ENCODE data around the gene RASD2. TPM values are rescaled to one million over a fixed set of nuclear protein-coding genes. Genes with fewer than 3 reads are reported as not detected.
"Not testable (repeated sequence)": the region's sequence is repeated elsewhere in the genome, so short reads cannot be mapped to it uniquely, and the experiment has no call there.

RASD2 gene
- total RNA-seq, 4 donors from 2014 or later: 8.5 to 19.7 (median 13.9) TPM

GRCh38 chr22:35510951-35511350 is 29.7 kb upstream of the RASD2 start:
- Histone ChIP-seq H3K36me3 (no peaks in the 10 kb centered on the region), H3K9me3 (no peaks in the 10 kb centered on the region), H3K27ac (no peak overlapping the region), H3K4me1 (no peaks in the 10 kb centered on the region), H3K27me3 (peaks cover 4% of the 10 kb centered on the region), H3K4me3 (no peak overlapping the region)
- no peak for DNase-seq
- in situ Hi-C loops (cut with MboI; ENCODE audit: low pct_ligation_motif_present in 1 of 4, low pct_unique_long_range_greater_than_20kb in 1 of 4, low sequenced_read_pairs in 3 of 4) (no loop called here), intact Hi-C loops (cut with DNase I; ENCODE audit: low total_unique reads) (no loop called here)
- 78 to 80% methylated on average over 1 to 4 of the region's 4 CpGs for WGBS, 2 donors (ENCODE audit: low coverage in 1 of 2)
- TF ChIP-seq CTCF (IDR thresholded peaks at IDR 0.05): no peak
- TF ChIP-seq EP300 (IDR thresholded peaks at IDR 0.05; ENCODE audit: low read depth): no peak
- no peak for TF ChIP-seq POLR2AphosphoS5 (IDR thresholded peaks at IDR 0.05)
- TF ChIP-seq POLR2A (IDR thresholded peaks at IDR 0.05): no peak

GRCh38 chr22:35514366-35514765 is 26.3 kb upstream of the RASD2 start:
- H3K4me3 ChIP-seq: no peak overlapping the region
- no peaks in the 10 kb centered on the region for H3K4me1 ChIP-seq
- intact Hi-C loops (cut with DNase I; ENCODE audit: low total_unique reads) (no loop called here), in situ Hi-C loops (cut with MboI; ENCODE audit: low pct_ligation_motif_present in 1 of 4, low pct_unique_long_range_greater_than_20kb in 1 of 4, low sequenced_read_pairs in 3 of 4) (no loop called here)
- DNase-seq: no peak
- H3K27me3 ChIP-seq: no peaks in the 10 kb centered on the region
- no peaks in the 10 kb centered on the region for H3K36me3 ChIP-seq
- H3K27ac ChIP-seq: no peak overlapping the region
- WGBS, 2 donors (ENCODE audit: low coverage in 1 of 2): 80% methylated on average over 2 of the region's 2 CpGs; no CpG with 5 or more reads in 1 of the 2 donors
- TF ChIP-seq POLR2A (IDR thresholded peaks at IDR 0.05) (no peak), POLR2AphosphoS5 (IDR thresholded peaks at IDR 0.05) (no peak), CTCF (IDR thresholded peaks at IDR 0.05) (no peak), EP300 (IDR thresholded peaks at IDR 0.05; ENCODE audit: low read depth) (no peak)
- H3K9me3 ChIP-seq: no peaks in the 10 kb centered on the region

DNA sequence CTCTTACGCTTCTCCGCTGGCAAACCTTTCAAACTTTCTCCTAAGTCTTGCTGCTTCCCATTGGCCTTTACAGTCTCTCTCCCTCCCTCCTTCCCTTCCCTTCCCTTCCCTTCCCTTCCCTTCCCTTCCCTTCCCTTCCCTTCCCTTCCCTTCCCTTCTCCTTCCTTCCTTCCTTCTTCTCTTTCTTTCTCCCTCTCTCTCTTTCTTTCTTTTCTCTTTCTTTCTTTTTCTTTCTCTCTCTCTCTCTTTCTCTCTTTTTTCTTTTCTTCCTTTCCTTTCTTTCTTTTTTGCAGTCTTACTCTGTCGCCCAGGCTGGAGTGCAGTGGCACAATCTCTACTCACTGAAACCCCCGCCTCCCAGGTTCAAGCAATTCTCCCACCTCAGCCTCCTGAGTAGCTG is 24.7 kb upstream of the RASD2 start:
- H3K4me3 ChIP-seq; H3K36me3 ChIP-seq; DNase-seq; H3K9me3 ChIP-seq; H3K27ac ChIP-seq; H3K4me1 ChIP-seq; in situ Hi-C loops (cut with MboI; ENCODE audit: low pct_ligation_motif_present in 1 of 4, low pct_unique_long_range_greater_than_20kb in 1 of 4, low sequenced_read_pairs in 3 of 4); H3K27me3 ChIP-seq; intact Hi-C loops (cut with DNase I; ENCODE audit: low total_unique reads): not testable (repeated sequence)
- 97 to 100% methylated on average over 4 of the region's 4 CpGs for whole genome bisulfite sequencing, 2 donors (ENCODE audit: low coverage in 1 of 2)

GRCh38 chr22:35516723-35517122 is 23.9 kb upstream of the RASD2 start:
- no peak overlapping the region for H3K27ac ChIP-seq
- no peaks in the 10 kb centered on the region for H3K27me3 ChIP-seq
- no peaks in the 10 kb centered on the region for H3K36me3 ChIP-seq
- intact Hi-C loops (cut with DNase I; ENCODE audit: low total_unique reads) (no loop called here), in situ Hi-C loops (cut with MboI; ENCODE audit: low pct_ligation_motif_present in 1 of 4, low pct_unique_long_range_greater_than_20kb in 1 of 4, low sequenced_read_pairs in 3 of 4) (no loop called here)
- TF ChIP-seq CTCF (IDR thresholded peaks at IDR 0.05) (no peak), POLR2AphosphoS5 (IDR thresholded peaks at IDR 0.05) (no peak), POLR2A (IDR thresholded peaks at IDR 0.05) (no peak), EP300 (IDR thresholded peaks at IDR 0.05; ENCODE audit: low read depth) (no peak)
- H3K9me3 ChIP-seq: no peaks in the 10 kb centered on the region
- 93% methylated on average over 3 to 9 of the region's 9 CpGs for WGBS, 2 donors (ENCODE audit: low coverage in 1 of 2)
- H3K4me3 ChIP-seq: no peak overlapping the region
- no peaks in the 10 kb centered on the region for H3K4me1 ChIP-seq
- no peak for DNase-seq

DNA sequence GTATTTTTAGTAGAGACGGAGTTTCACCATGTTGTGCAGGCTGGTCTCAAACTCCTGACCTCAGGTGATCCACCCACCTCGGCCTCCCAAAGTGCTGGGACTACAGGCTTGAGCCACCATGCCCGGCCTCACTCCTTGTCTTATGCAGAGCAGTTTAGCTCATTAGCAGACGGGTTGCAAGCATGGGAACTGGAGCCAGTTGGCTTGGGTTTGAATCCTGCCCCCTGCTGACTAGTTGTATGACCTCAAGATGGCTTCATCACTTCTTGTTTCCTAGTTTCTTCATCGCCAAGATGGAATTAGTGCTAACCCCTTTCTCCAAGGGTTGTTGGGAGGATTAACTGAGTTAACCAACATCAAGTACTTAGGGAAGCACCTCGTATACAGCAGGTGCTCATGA is 23.4 kb upstream of the RASD2 start:
- H3K4me3 ChIP-seq: no peak overlapping the region
- no peaks in the 10 kb centered on the region for H3K4me1 ChIP-seq
- TF ChIP-seq EP300 (IDR thresholded peaks at IDR 0.05; ENCODE audit: low read depth): no peak
- TF ChIP-seq CTCF (IDR thresholded peaks at IDR 0.05): no peak
- no peak for TF ChIP-seq POLR2AphosphoS5 (IDR thresholded peaks at IDR 0.05)
- no peak for TF ChIP-seq POLR2A (IDR thresholded peaks at IDR 0.05)
- no peak overlapping the region for H3K27ac ChIP-seq
- H3K36me3 ChIP-seq: no peaks in the 10 kb centered on the region
- no peaks in the 10 kb centered on the region for H3K9me3 ChIP-seq
- intact Hi-C loops (cut with DNase I; ENCODE audit: low total_unique reads) (no loop called here), in situ Hi-C loops (cut with MboI; ENCODE audit: low pct_ligation_motif_present in 1 of 4, low pct_unique_long_range_greater_than_20kb in 1 of 4, low sequenced_read_pairs in 3 of 4) (no loop called here)
- H3K27me3 ChIP-seq: no peaks in the 10 kb centered on the region
- no peak for DNase-seq
- 89 to 100% methylated on average over 1 to 6 of the region's 6 CpGs for WGBS, 2 donors (ENCODE audit: low coverage in 1 of 2)

Data from transverse colon (tissue), 4 donors.